Lower leg skin (tissue), 4 donors: ENCODE measurements around the gene ZNF483. TPM values are rescaled to one million over a fixed set of nuclear protein-coding genes. Genes with fewer than 3 reads are reported as not detected.
A peak's percentile ranks its signal among the peaks of the same experiment; 100 is the strongest.

Source experiments
- DNase-seq, 2 donors: peaks; one replicate each; pipeline ENCODE4 v3.0.0-alpha.2; 2019; ENCODE audit warnings: low spot score in 2 of 2
- H3K4me3 ChIP-seq: fragments of 200-600 bp; sonication (generic); 2 replicates; pipeline ENCODE4 v1.5.1; 2017; ENCODE audit warnings: mild to moderate bottlenecking, low read depth; ENCODE audit not compliant: poor library complexity, severe bottlenecking
- POLR2A ChIP-seq, 2 donors: fragments of 450-650 bp; IDR thresholded peaks; one replicate each; pipeline ENCODE4 v1.6.1; 2016 to 2017; ENCODE audit warnings: antibody characterized with exemption in 2 of 2, mild to moderate bottlenecking in 1 of 2, moderate library complexity in 1 of 2
- WGBS, 2 donors: methylation state at CpG; one replicate each; pipeline ENCODE4 v1.1.5; 2018; 5-methylcytosine and 5-hydroxymethylcytosine counted together
- intact Hi-C: fragments of 100-400 bp; cut with DNase I; formaldehyde crosslinking; loops from one replicate; pipeline ENCODE4 v1.15.0; 2023; ENCODE audit warnings: low total_unique reads
- total RNA-seq, 4 donors: library from RNA; depleted of rRNA; stranded (reverse); fragments of >200 nt; gene quantifications; one replicate each; pipeline ENCODE4 v1.1.0, GENCODE V29; 2016
- TF ChIP-seq, protein P1 (sequence below), 3 donors: fragments of 450-650 bp; IDR thresholded peaks; one replicate each; pipeline ENCODE4 v1.5.1; 2016; ENCODE audit warnings: antibody characterized with exemption in 3 of 3, mild to moderate bottlenecking in 3 of 3, moderate library complexity in 2 of 3

The ZNF483 gene
- 1 to 10 TPM in 3 of 4 donors, under 1 TPM in 1; 0.55 to 3.4 (median 2.3) TPM for total RNA-seq

DNA sequence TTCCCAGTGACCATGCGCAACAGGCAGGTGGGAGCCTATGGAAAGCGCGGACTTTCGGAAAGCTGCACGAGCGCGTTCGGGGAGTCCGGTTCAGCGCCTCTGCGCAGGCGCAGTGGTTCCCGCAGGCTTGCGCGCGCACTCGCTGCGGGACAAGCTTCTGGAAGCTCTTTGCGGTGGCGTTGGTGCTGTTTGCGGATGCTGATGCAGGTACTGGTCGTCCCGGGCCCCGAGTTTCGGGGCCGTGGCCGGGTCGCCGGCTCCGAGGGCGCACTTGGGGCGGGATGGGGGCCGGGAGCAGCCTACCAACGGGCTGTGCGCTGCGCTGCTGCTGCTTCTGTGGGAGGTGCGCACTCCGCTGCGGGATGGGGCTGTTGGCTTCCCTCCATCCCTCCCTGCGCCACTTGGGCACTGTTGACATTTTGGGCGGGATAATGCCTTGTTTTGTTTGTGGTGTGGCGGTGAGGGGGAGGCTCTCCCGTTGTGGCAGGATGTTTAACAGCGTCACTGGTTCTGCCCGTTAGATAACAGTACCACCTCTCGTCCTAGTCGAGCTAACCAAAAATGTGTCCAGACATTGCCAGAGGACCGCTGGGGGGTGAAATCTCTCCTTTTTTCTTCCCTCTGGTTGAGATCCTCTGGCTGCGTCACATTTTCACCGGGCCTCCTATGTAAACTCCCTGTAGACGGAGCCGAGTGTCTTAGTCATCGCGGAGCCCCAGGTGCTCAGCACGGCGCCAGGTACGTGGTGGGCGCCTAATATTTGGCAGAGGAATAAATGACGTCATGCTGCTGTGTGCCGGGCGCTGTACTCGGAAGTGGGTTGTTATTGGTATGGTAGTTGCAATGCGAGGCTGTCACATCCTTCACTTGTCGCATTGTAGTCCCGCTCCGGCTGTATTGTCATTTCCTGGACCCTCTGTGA lies at the start of gene ZNF483:
Gene ZNF483 (plus strand): TSS at position 124 of the 922 bp plus-strand sequence. CDS start 2,217 bp downstream, outside the sequence.
- intact Hi-C loops, result no loop called here
- 2% methylated on average over 30 to 47 of the region's 66 CpGs for WGBS, 2 donors
- TF ChIP-seq, protein P1, sequence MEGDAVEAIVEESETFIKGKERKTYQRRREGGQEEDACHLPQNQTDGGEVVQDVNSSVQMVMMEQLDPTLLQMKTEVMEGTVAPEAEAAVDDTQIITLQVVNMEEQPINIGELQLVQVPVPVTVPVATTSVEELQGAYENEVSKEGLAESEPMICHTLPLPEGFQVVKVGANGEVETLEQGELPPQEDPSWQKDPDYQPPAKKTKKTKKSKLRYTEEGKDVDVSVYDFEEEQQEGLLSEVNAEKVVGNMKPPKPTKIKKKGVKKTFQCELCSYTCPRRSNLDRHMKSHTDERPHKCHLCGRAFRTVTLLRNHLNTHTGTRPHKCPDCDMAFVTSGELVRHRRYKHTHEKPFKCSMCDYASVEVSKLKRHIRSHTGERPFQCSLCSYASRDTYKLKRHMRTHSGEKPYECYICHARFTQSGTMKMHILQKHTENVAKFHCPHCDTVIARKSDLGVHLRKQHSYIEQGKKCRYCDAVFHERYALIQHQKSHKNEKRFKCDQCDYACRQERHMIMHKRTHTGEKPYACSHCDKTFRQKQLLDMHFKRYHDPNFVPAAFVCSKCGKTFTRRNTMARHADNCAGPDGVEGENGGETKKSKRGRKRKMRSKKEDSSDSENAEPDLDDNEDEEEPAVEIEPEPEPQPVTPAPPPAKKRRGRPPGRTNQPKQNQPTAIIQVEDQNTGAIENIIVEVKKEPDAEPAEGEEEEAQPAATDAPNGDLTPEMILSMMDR (IDR thresholded peaks at IDR 0.05), result no peak
- no peak for TF ChIP-seq POLR2A (IDR thresholded peaks at IDR 0.05)
- H3K4me3 ChIP-seq, result peak within 1 kb of the TSS; percentile 61
- DNase-seq, result peak; percentile 31 to 91

DNA sequence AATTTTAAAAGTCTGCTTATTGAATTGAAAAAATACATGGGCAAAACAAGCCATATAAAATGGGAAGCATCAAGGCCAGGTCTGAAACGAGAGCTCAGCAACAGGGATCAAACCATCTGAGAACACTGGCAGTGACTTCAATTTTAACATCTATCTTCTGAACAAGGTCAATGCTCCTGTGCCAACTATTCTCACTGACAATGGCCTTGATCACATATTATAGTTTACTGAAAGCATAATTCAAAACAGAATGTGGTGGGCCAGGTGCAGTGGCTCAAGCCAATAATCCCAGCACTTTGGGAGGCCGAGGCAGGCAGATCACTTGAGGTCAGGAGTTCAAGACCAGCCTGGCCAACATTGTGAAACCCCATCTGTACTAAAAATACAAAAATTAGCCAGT lies 49.8 kb upstream of the ZNF483 start:
- intact Hi-C loops, result no loop called here
- TF ChIP-seq POLR2A (IDR thresholded peaks at IDR 0.05), result no peak
- TF ChIP-seq, protein P1 (IDR thresholded peaks at IDR 0.05), result no peak
- no peak for DNase-seq
- 71 to 88% methylated on average over 2 of the region's 2 CpGs for whole genome bisulfite sequencing, 2 donors
- no peak overlapping the region for H3K4me3 ChIP-seq

DNA sequence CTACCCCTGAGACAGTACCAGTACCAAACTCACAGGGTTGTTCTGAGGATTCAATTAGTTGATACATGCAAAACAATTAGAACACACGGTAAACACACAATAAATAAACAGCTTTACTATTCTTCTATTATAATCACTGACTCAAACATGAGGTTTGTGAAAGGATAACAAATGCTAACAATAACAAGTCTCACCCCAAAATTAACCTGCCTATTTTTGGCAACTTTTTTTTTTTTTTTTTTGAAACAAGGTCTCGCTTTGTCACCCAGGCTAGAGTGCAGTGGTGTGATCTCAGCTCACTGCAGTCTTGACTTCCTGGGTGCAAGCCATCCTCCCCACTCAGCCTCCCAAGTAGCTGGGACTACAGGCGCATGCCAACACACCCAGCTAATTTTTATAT lies 47.3 kb upstream of the ZNF483 start:
- no peak overlapping the region for H3K4me3 ChIP-seq
- no peak for TF ChIP-seq POLR2A (IDR thresholded peaks at IDR 0.05)
- TF ChIP-seq, protein P1 (IDR thresholded peaks at IDR 0.05), result no peak
- intact Hi-C loops, result no loop called here
- no peak for DNase-seq
- WGBS, 2 donors, result 91 to 93% methylated on average over 3 of the region's 3 CpGs

DNA sequence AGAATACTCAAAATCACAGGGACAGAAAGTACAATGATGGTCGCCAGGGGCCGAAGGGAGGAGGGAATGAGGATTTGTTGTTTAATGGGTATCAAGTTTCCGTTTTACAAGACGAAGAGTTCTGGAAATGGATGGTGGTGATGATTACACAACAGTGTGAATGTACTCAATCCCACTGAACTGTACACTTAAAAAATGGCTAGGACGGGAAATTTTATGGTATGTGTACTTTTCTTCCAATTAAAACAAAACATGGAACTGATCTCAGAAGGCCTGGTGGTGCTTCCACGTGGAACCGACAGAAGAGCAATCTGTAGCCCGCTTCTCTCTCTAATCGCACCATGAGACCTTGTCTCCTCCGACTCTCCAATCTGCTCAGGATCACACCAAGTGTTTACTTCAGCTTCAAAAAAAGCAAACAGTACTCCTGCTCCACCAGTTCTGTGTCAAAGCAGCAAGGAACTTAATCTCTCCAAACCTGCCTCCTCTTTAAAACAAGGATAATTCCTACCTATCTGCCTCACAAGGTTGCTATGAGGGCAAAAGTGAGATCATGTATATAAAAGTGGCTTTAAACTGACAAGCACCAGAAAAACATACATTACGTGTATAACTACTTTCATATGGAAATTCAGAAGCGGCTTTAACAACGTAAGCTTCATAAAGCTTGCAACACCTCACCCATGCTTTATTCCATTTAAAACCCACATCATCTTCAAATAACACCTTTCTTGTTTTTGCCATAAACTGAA lies 42.9 kb upstream of the ZNF483 start:
- no peak overlapping the region for H3K4me3 ChIP-seq
- DNase-seq, result no peak
- TF ChIP-seq, protein P1 (IDR thresholded peaks at IDR 0.05), result no peak
- no peak for TF ChIP-seq POLR2A (IDR thresholded peaks at IDR 0.05)
- 38% methylated on average over 13 of the region's 13 CpGs for WGBS, 2 donors
- intact Hi-C loops, result no loop called here

DNA sequence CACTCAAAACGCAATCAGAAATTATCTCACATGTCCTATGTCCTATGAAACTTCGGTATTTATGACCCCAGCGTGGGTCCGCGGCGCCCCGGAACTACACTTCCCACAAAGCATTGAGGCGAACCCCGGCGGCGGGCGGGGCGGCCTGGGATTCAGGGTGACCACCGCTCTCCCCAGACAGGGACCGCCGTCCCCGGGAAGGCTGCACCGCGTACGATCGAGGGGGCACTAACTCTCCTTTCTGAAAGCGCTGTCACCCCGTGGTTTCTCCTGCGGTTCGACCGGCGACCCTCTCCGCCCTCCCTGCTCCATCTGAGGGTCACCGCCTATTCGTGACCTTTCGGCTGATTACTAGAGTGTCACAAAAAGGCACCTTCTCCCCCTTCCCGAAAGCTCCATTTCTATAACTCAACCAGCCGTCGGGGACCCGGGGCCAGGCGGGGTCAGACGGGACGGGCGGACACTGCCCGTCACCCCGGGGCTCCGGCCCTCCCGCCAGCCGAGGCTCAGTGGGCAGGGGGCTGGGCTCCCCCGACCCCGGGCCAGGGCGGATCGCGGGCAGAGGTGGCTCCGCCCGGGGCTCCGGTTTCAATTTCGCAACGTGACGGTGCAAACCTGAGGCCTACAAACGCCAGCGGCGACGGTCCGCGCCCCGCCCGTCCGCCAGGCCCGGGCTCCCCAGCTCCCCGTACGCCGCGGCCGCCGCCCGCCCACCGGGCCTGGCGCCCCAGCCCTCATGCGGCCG lies 42.1 kb upstream of the ZNF483 start:
- intact Hi-C loops, result no loop called here
- 0% methylated on average over 40 to 42 of the region's 76 CpGs for WGBS, 2 donors
- H3K4me3 ChIP-seq, result peak overlapping the region; percentile 97
- TF ChIP-seq, protein P1 (IDR thresholded peaks at IDR 0.05), result no peak
- no peak for TF ChIP-seq POLR2A (IDR thresholded peaks at IDR 0.05)
- DNase-seq, result peak; percentile 74 to 96
